Posterior vena cava (tissue), 2 donors: ENCODE measurements around the gene KPNA3. TPM values are rescaled to one million over a fixed set of nuclear protein-coding genes. Genes with fewer than 3 reads are reported as not detected.

Experiments
- DNase-seq: peaks from one replicate; pipeline ENCODE4 v3.0.0-alpha.2; 2020; ENCODE audit warnings: low spot score
- intact Hi-C, 2 donors: fragments of 100-400 bp; cut with DNase I; formaldehyde crosslinking; loops; one replicate each; pipeline versions ENCODE4 v1.14.1 to v1.14.2; 2022 to 2023
- total RNA-seq, 2 donors: library from RNA; stranded (reverse); fragmentation: NEBNext Ultra II Directional; extraction: Animal tissue kit (Norgen Biotek cat#: 25700); gene quantifications; one replicate each; pipeline ENCODE4 v1.2.1, GENCODE V29; 2021
- donor health status: DM: yes; HTN: yes; CAD: no.
- donor health status: DM: yes; HTN: yes; CAD: no.

Gene KPNA3
- total RNA-seq, 2 donors from 2014 or later, result 38.0 to 54.4 TPM

DNA sequence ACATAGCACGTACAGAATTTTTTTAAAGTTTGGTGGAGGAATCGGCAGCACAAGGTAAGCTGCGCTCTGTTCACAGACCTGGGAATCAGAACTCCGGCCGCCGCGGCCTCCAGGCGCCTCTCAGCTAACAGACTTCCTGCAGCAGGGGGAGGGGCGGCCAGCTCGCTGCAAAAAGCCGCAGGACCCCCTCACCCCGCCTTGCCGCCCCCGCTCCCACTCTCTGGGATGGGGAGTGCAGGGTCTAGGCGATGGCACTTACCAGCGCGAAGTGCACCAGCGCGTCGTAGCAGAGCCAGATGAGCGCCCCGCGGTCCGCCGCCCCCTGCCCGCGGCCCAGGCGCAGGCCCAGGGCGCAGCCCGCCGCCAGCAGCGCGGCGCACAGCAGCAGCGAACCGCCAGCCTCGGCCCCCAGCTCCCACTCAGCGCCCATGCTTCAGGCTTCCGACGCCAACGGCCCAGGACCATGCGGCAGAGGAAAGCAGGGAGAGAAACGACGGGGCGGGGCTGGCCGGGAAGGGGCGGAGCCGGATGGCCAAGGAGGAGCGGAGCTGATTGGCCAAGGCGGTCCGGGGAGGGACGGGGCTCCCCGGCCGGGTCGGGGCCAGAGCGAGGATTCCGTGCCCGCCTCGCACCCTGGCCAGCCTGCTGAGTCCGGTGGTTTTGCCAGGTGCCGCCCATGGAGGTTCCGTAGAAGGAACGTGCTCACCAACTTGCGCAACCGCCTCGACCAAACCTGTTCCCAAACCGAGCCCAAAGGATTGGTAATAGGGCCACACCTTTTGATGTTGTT is 101.3 kb downstream of the KPNA3 start, which contains the start of gene EBPL:
EBPL (minus strand) TSS at position 492 of the 790 bp plus-strand sequence; CDS start at position 430, 62 bp downstream.
- peak; percentile 97 for DNase-seq

DNA sequence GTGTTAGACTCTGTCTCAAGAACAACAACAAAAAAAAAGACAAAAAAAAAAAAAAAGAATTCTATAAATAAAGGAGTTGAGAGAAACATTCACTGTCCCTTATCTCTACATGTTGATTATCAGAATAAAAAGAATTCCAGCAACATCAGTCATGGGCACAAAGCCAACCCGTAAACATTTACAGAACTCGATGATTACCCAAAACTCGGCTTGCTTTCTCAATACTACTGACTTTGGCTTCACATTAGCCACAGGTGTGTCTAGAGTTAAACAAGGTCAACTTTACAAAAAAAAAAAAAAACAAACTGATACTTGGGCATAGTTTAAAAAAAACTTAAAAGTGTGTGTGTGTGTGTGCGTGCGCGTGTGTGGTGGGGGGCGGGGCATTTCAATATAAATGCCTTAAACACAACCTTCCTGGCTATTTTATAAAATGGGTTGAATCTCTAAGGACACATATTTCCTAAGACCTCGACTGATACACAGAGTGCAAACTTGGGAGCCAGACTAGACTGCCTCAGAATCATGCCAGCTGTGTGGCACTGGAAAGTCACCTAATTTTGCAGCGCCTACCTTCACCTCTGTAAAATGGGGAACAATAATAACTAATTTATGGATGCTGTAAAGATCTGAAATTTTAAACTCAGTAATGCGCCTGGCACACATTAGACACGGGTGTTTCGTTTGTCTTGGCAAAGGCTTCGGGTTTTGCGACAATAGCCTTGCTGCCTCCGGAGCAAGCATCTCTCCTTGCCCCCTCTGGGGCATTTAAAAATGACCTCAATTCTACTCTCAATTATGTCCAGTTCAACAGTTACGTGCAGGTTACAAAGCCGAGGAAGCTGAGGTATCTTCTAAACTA is 102.1 kb downstream of the KPNA3 start:
- intact Hi-C loops, result loop anchor here in 1 of 2 donors (2.0 kb wide), 1 partner anchor 98 kb away; no protein-coding TSS in a partner anchor
- no peak for DNase-seq

More for the DNA sequence above, 101.3 kb downstream of the KPNA3 start, which contains the start of gene EBPL:
- intact Hi-C loops, result loop anchor here in 1 of 2 donors (2.0 kb wide), 1 partner anchor 98 kb away; no protein-coding TSS in a partner anchor

DNA sequence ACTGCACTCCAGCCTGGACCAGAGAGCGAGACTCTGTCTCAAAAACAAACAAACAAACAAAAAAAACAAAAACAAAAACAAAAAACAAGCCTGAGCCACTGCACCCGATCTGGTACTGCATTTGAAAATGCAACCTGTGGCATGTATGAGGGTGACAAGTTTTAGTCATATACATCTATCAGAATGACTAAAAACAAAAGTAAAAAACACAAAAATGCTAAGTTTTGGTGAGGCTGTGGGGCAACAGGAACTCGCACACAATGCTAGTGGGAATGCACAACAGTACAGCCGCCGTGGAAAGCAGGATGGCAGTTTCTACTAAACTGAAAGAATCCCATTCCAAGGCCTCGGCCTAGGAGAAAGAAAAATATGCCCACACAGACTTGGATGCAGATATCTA is 109.0 kb downstream of the KPNA3 start:
- DNase-seq, result no peak
- intact Hi-C loops, result no loop called here

DNA sequence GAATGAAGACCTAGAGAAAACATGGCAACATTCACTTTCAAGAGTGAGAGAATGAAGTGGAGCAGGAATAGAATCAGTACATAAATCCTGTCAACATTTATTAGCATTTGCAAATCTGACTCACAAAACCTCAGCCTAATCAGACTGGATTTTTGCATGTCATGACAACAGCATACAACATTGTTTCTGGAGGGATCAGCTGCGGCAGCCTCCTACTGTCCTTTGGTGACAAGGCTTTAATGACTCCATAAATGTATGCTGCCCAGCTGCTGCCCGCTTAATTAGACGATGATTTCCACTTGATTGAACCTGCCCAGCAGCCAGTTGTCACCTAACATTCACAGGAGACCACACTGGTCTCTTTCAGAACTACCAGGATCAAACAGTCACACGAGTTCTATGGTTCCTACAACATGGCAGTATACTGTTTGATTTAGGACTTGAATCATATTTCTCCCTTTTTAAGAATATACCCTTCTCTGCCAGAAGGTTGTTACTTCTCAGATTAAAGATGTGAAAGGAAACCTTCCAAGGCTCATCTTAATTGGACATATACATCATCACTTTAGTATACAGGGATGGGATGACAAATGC is 110.5 kb downstream of the KPNA3 start:
- intact Hi-C loops, result no loop called here
- no peak for DNase-seq

DNA sequence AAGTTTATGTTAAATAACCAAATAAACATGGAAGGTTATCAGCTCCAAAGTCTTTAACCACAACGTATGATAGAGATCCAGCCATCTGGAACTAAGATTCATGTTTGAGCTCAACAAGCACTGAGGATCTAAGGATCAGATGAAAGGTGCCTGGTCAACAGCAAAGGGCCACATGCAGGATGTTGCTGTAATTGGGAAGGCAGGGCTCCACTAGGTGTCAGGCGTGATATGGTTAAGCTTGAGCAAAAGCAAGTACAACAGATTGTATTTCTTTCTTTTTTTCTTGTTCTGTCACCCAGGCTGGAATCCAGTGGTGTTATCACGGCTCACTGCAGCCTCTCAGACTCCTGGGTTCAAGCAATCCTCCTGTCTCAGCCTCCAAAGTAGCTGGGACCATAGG is 113.2 kb downstream of the KPNA3 start:
- no peak for DNase-seq
- intact Hi-C loops, result no loop called here

DNA sequence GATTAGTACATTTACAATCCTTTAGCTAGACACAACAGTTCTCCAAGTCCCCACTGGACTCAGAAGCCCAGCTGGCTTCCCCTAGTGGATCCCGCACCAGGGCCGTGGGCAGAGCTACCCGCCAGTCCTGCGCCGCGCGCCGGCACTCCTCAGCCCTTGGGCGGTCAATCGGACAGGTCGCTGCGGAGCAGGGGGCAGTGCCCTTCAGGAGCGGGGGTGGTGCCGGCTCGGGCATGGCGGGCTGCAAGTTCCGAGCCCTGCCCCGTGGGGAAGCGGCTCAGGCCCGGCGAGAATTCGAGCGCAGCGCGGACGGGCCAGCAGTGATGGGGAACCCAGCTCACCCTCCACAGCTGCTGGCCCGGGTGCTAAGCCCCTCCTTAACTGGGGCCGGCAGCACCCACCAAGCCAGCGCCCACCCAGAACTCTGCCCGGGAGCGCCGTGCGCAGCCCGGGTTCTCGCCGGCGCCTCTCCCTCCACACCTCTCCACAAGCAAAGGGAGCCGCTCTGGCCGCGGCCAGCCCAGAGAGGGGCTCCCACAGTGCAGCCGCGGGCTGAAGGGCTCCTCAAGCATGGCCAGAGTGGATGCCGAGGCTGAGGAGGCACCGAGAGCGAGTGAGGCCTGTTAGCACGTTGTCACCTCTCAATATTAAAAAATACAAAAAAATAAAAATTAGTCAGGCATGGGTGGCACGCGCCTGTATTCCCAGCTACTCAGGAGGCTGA is 114.1 kb downstream of the KPNA3 start:
- intact Hi-C loops, result no loop called here
- DNase-seq, result no peak

DNA sequence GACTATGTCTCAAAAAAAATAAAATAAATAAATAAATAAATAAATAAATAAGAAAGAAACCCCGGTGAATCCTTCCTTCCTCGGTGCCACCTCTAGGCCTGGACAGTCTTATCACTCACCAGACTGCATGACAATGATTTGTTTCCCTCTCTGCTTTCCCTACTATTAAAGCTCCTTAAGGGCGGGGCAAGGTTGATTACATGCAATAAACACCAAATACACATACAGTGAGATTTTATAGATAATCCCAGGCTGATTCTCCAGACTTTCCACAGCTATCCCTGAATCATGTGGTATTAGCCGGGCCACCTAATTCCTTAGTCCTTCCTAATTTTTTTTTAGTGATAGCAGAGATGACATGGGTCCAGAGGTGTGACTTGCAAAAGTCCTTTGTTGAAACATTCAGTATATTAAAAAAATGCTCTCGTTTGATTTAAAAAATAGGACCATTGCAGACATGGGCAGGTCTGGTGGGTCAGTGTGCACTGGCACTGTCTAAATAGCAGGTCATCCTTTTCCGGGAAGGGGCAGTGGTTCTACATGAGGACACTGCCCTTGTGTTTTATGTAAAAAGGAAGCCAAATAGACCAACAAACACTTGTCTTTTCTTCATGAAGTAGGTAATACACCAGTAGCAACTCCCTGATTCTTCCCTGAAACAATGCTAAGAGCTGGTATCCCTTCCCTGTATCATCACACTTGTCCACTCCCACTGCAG is 115.7 kb downstream of the KPNA3 start:
- intact Hi-C loops, result no loop called here
- DNase-seq, result no peak

DNA sequence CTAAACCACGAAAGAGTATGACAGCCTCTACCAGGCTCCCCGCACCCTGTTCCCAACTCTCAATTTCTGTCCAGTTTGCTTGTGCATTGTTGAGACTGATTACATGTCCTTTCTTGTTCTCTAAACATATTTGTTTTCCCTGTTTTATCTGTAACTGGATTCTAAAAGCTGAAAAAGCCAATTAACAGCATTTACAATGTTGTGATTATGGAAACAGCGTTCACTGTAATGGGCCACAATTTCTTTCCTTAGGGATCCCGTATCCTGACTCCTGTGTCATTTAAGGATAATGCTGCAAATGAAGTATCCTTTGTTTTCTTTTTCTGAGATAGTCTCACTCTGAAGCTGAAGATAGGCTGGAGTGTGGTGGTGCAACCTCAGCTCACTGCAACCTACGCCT is 121.7 kb downstream of the KPNA3 start:
- no peak for DNase-seq
- intact Hi-C loops, result no loop called here

DNA sequence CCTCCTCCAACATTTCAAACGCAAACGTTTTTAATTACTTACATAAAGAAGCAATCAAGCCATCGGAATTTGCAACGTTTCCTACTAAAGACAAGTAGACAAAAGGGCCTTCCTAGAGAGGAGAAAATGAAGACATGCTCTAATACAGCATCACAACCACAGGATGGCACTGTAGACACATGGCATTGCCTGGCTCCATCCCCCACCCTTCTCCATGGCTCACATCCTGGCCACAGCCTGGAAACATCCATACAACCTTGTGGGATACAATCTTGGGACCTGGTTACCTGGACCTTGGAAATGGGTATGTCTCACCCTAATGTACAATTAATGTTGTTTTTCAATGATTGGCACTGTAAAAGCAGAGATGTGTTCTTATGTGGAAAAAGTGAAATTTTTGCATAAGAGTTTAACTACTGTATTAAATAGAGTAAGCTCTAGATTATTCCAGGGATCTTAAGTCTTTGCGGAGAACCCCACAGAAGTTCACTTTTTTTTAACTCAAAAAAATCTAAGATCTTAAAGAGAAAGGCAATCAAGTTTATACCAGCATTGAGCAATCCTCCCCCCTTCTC is 122.7 kb downstream of the KPNA3 start:
- no peak for DNase-seq
- intact Hi-C loops, result no loop called here

DNA sequence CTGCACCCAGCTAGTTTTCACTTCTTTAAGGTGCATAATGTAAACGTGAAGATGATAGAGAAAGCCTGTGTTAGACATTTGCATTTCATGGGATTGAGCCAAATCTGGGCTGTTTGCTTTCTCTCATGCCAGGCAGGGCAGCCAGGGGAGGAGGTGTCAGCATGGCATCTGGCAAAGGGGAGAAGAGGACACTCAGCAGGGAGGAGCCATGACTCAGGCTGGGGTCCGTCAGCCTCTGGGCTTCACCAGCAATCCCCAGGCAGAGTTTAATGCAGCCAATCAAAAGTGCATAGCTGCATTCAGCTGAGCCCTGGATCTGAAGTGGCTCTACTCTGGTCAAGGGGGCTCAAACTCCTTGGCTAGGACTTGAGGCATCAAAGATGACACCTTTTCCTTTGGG is 124.7 kb downstream of the KPNA3 start:
- intact Hi-C loops, result no loop called here
- DNase-seq, result no peak

DNA sequence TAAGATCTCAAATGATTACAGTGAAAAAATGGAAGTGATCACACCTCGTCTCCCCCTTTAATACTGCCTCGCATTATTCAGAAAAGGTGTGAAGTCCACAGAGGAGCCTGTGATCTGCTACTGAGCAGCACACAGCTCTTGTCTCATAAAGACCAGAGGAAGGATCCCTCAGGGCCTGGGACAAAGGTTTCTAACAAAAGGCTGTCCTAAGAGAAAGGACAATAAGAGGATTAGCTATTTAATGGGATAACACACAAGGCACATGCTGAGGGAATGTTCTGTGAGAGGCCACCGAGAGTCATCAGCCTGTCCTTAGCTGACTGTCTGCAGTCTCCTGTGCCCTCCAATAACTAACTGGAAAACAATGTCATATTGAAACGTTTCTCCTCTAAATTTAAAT is 127.9 kb downstream of the KPNA3 start:
- no peak for DNase-seq
- intact Hi-C loops, result loop anchor here in 1 of 2 donors (5.0 kb wide), 1 partner anchor 193 kb away; no protein-coding TSS in a partner anchor

DNA sequence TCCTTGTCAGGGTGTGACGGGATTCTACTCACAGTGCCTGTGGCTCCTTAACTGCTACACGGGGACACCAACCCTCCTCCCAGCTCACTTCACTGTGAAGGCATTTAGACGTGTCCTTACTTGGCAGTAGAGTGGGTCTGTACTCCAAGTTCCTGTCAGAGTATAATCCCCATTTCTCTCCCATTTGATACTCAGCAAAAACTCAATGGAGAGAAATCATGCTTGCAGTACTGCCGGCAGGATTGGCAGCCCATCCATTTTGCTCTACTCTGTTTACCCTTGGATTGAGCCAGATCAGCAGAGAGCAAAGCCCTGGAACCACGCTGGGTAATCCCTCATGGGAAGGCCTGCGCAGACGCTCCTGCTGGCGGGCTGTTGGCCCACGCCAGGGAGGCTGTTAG is 135.2 kb downstream of the KPNA3 start:
- intact Hi-C loops, result no loop called here

DNA sequence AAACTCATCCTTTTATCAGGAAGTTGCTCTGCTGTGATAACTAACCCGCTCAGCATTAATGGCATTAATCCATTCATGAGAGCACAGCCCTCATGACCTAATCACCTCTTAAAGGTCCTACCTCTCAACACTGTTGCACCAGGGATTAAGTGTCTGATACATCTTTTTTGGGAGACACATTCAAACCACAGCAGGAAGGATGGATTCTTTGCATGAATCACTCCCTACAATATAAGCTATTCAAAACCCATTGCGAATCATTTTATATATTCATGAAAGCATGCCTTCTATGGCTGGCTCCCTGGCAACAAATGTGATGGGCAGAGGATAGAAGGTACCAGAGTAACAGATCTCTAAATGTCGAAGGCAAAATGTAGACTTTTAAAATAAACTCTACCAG is 136.6 kb downstream of the KPNA3 start:
- DNase-seq, result no peak
- intact Hi-C loops, result no loop called here

More for the DNA sequence above, 135.2 kb downstream of the KPNA3 start:
- DNase-seq, result no peak

DNA sequence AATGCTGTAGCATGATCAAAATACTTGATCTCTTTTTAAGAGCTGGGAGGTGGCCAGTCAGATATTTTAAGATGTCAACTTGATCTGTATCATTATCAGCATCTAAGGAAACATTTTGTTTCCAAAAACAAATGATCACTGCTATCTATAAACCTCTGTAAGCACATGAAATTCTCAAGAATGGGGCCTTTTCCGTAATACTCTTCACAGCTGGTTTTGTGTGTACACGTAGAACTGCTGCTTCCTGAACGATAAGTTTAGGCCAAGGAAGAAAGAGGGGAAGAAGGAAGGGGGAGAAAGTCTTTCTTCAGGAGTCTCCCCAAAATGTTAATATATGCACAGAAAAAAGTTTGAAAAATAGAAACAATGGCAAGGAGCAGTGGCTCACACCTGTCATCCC is 138.5 kb downstream of the KPNA3 start:
- intact Hi-C loops, result loop anchor here in 1 of 2 donors (5.0 kb wide), 1 partner anchor 193 kb away; no protein-coding TSS in a partner anchor
- DNase-seq, result no peak

DNA sequence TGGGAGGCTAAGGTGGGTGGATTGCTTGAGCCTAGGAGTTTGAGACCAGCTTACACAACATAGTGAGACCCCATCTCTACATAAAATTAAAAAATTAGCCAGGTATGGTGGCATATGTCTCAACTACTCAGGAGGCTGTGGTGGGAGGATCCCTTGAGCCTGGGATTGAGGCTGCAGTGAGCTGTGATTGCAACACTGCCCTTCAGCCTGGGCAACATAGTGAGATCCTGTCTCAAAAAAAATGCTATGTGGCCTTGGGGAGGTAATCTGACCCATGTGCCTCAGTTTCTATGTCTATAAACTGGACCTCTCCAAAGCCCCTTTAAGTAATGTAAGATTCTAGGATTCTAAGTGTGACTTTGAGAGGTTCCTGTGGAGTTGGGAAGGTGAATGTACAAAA is 139.0 kb downstream of the KPNA3 start:
- intact Hi-C loops, result loop anchor here in 1 of 2 donors (5.0 kb wide), 1 partner anchor 194 kb away; no protein-coding TSS in a partner anchor
- DNase-seq, result no peak

DNA sequence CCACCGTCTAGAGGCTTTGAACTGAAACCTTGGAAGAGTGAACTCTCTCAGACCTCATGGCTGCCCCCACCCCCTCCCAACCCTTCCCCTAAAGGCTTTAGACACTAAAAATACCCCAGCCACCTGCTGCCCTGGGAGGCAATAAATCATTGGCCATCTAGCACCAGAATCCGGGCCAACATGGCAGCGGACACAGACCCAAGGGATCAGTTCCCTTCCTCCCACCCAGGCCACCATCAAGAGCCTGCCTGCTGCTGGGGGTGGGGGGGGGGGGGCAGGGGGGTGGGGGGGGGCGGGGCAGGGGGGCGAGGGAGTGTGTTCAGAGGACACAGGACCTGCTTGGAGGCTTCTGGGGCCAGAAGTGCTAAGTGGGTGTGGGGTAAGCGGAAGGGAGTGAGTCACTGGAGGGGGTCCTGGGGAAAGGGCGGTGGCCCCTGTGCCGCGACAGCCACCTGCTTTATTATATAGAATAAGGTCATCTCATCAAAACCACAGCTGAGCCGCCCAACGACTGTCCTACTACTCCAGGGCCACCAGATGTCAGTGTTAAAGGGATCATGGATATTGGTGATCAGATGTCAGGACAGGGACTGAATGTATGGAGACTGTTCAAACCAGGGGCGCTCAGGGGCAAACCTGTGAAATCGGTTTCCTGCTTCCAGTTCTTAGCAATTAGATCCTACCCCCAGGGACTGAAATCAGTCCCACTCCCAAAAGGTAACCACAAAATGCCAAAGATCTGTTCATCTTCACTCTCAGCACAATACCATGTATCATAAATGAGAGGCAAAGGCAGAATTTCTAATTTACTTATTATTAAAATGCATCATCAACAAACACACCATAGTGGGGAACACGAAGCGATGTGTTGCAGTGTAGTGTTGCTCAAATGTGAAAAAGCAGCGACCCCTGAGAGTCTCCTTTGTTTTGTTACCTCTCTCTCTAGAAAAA is 139.9 kb downstream of the KPNA3 start:
- DNase-seq, result no peak
- intact Hi-C loops, result loop anchor here in 1 of 2 donors (5.0 kb wide), 1 partner anchor 195 kb away; no protein-coding TSS in a partner anchor
